Measurements from ENCODE around the gene ZNF320.
"Not testable (repeated sequence)": the region's sequence is repeated elsewhere in the genome, so short reads cannot be mapped to it uniquely, and the experiment has no call there.

Gene ZNF320

GRCh38 chr19:52868031-52868430 is 29.4 kb downstream of the ZNF320 start:
- not testable (repeated sequence) for H3K4me1 ChIP-seq (ENCODE audit: control insufficient read depth in 1 of 2, insufficient read depth in 2 of 2, low read length in 2 of 2); H3K36me3 ChIP-seq (ENCODE audit: control insufficient read depth in 1 of 2, insufficient read depth in 2 of 2, low read length in 2 of 2); H3K27me3 ChIP-seq (ENCODE audit: low read depth, low read length); H3K9me3 ChIP-seq (ENCODE audit: control insufficient read depth in 1 of 2, low read length in 2 of 2); H3K4me3 ChIP-seq (ENCODE audit: low read depth in 1 of 2, low read length in 2 of 2); H3K27ac ChIP-seq (ENCODE audit: low read length)

DNA sequence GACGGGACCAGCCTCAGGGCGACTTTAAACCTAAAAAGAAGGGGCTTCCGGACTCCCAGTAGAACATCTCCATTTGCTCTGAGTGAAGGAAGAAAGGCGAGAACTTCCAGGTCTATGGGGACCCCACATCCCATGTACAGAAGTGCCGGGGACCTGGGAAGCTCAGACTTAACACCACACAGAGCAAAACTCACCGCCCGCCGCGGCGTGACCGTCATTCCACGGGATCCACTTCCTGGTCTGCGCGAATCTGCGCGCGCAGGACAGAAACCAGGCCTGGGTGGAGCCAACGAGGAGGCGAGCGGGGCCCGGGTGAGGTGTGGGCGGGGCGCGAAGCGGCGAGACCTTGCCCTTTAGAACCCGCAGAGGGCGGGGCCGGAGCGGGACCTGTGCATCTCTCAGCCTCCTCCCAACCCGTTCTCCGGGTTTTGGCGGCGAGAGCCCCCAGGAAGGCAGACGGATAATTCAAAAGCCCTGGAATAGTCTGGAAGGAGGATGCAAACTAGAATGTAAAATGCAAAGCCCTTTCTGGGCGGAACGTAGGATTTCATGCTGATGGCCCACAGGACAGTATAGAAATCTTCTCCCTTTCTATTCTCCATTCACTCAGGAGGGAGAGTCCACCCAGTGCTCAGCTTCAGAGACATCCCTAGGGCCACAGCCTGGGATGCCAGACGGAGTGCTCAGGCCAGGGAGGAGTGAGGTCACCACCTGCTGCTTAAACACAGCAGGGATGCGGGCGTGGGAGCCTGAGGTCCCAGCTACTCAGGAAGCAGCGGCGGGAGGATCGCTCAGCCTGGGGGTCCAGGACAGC is 39.9 kb downstream of the ZNF320 start, which contains the start of gene ZNF468:
ZNF468 (minus strand) TSS at position 242 of the 814 bp plus-strand sequence. CDS start 3,347 bp downstream, outside the sequence.
- Histone ChIP-seq H3K27ac (ENCODE audit: low read length) (peak within 1 kb of the TSS; percentile 67), H3K4me3 (ENCODE audit: low read depth in 1 of 2, low read length in 2 of 2) (peak within 1 kb of the TSS; percentile 70 to 75), H3K36me3 (ENCODE audit: control insufficient read depth in 1 of 2, insufficient read depth in 2 of 2, low read length in 2 of 2) (peaks cover 0 to 15% of the 10 kb centered on the region in 2 donors)
- not testable (repeated sequence) for H3K4me1 ChIP-seq (ENCODE audit: control insufficient read depth in 1 of 2, insufficient read depth in 2 of 2, low read length in 2 of 2); H3K9me3 ChIP-seq (ENCODE audit: control insufficient read depth in 1 of 2, low read length in 2 of 2); H3K27me3 ChIP-seq (ENCODE audit: low read depth, low read length)

- H3K4me1 ChIP-seq (ENCODE audit: control insufficient read depth in 1 of 2, insufficient read depth in 2 of 2, low read length in 2 of 2); H3K9me3 ChIP-seq (ENCODE audit: control insufficient read depth in 1 of 2, low read length in 2 of 2); H3K27me3 ChIP-seq (ENCODE audit: low read depth, low read length): not testable (repeated sequence)
- Histone ChIP-seq H3K27ac (ENCODE audit: low read length) (peak overlapping the region; percentile 67), H3K4me3 (ENCODE audit: low read depth in 1 of 2, low read length in 2 of 2) (peak overlapping the region; percentile 70 to 75), H3K36me3 (ENCODE audit: control insufficient read depth in 1 of 2, insufficient read depth in 2 of 2, low read length in 2 of 2) (peaks cover 0 to 15% of the 10 kb centered on the region in 2 donors)
These were observed 40.7 kb downstream of the ZNF320 start for GRCh38 chr19:52856540-52857377.

All from muscle layer of duodenum (tissue), 2 donors.